IMR-90 (cell line): ENCODE measurements around the gene CCDC102B. TPM values are rescaled to one million over a fixed set of nuclear protein-coding genes. Genes with fewer than 3 reads are reported as not detected.

Experiments used
- ATAC-seq: fragments of 200-7000 bp; cut with Tn5 transposase; 2 replicates; pipeline ENCODE4 v1.9.1; 2020; ENCODE audit warnings: low read depth, mild to moderate bottlenecking, moderate library complexity
- BruUV-seq: library from RNA; stranded (reverse); fragments of 400-500 nt; replicated peaks from 2 replicates; lab custom pipeline; 2021; lab: Mats Ljungman, UMichigan
- CTCF ChIA-PET: fragments of 300-600 bp; formaldehyde crosslinking; extraction: SDS; loops from one replicate; lab custom pipeline; 2021; ENCODE audit warnings: antibody characterized with exemption; lab: Yijun Ruan, JAX
- POLR2A ChIA-PET: fragments of 300-600 bp; sonication (Branson Sonifier 250); formaldehyde crosslinking; loops from one replicate; lab custom pipeline; 2022; ENCODE audit warnings: antibody characterized with exemption; ENCODE audit not compliant: unreplicated experiment; lab: Charles Lee
- DNase-seq: peaks from one replicate; pipeline ENCODE4 v3.0.0; 2013
- H2AFZ ChIP-seq: replicated peaks from 2 replicates; pipeline ENCODE3; 2013; ENCODE audit warnings: low read length, mild to moderate bottlenecking; ENCODE audit not compliant: poor library complexity
- H2AK5ac ChIP-seq: 2 replicates; pipeline ENCODE4 v1.6.1; 2013; ENCODE audit warnings: low read depth, low read length, inconsistent platforms
- H2AK9ac ChIP-seq: replicated peaks from 2 replicates; pipeline ENCODE3; 2013; ENCODE audit warnings: mild to moderate bottlenecking, low read depth, low read length, moderate library complexity; ENCODE audit not compliant: poor library complexity
- H2BK120ac ChIP-seq: 2 replicates; pipeline ENCODE4 v1.6.1; 2013; ENCODE audit warnings: low read depth, low read length, inconsistent platforms
- H2BK15ac ChIP-seq: 3 replicates; pipeline ENCODE4 v1.6.1; 2013; ENCODE audit warnings: low read depth, low read length, inconsistent platforms
- H2BK20ac ChIP-seq: 2 replicates; pipeline ENCODE4 v1.6.1; 2013; ENCODE audit warnings: low read depth, mild to moderate bottlenecking, inconsistent platforms, low read length, moderate library complexity
- H2BK5ac ChIP-seq: 2 replicates; pipeline ENCODE4 v1.6.1; 2013; ENCODE audit warnings: mild to moderate bottlenecking, low read depth, low read length, inconsistent platforms; ENCODE audit not compliant: poor library complexity, severe bottlenecking
- H3K14ac ChIP-seq: replicated peaks from 2 replicates; pipeline ENCODE4 v1.6.1; 2013; ENCODE audit warnings: low read depth, low read length, inconsistent platforms
- H3K18ac ChIP-seq: 2 replicates; pipeline ENCODE4 v1.6.1; 2013; ENCODE audit warnings: low read depth, low read length, control low read depth
- H3K23ac ChIP-seq: 2 replicates; pipeline ENCODE4 v1.6.1; 2013; ENCODE audit warnings: low read depth, low read length, inconsistent platforms
- H3K27ac ChIP-seq: 2 replicates; pipeline ENCODE4 v1.5.1; 2013; ENCODE audit warnings: mild to moderate bottlenecking, control low read depth, low read length; ENCODE audit not compliant: insufficient read depth
- H3K27me3 ChIP-seq: 2 replicates; pipeline ENCODE4 v1.6.1; 2013; ENCODE audit warnings: low read length; ENCODE audit not compliant: control insufficient read depth, insufficient read depth
- H3K36me3 ChIP-seq: 2 replicates; pipeline ENCODE4 v1.6.1; 2013; ENCODE audit warnings: low read length, mixed read lengths; ENCODE audit not compliant: control insufficient read depth, insufficient read depth
- H3K4ac ChIP-seq: 2 replicates; pipeline ENCODE4 v1.6.1; 2013; ENCODE audit warnings: low read depth, low read length, inconsistent platforms
- H3K4me1 ChIP-seq: 2 replicates; pipeline ENCODE4 v1.6.1; 2013; ENCODE audit warnings: low read length, mixed read lengths; ENCODE audit not compliant: control insufficient read depth, insufficient read depth
- H3K4me2 ChIP-seq: 2 replicates; pipeline ENCODE4 v1.6.1; 2013; ENCODE audit warnings: low read depth, mild to moderate bottlenecking, control low read depth, low read length, moderate library complexity
- H3K4me3 ChIP-seq: 2 replicates; pipeline ENCODE4 v1.5.1; 2013; ENCODE audit warnings: low read depth, mild to moderate bottlenecking, control low read depth, low read length, moderate library complexity; ENCODE audit not compliant: insufficient read depth
- H3K56ac ChIP-seq: 2 replicates; pipeline ENCODE4 v1.6.1; 2013; ENCODE audit warnings: low read length, inconsistent platforms; ENCODE audit not compliant: insufficient read depth; ENCODE audit errors: extremely low read depth
- H3K79me1 ChIP-seq, 2 experiments: 2 replicates each; pipeline ENCODE4 v1.6.1; 2013; ENCODE audit warnings: low read length in 2 of 2, inconsistent platforms in 1 of 2, low read depth in 1 of 2
- H3K9ac ChIP-seq: 2 replicates; pipeline ENCODE4 v1.6.1; 2013; ENCODE audit warnings: low read depth, low read length, control low read depth
- H3K9me1 ChIP-seq: 2 replicates; pipeline ENCODE4 v1.6.1; 2013; ENCODE audit warnings: low read length, inconsistent platforms; ENCODE audit not compliant: insufficient read depth
- H3K9me3 ChIP-seq: 2 replicates; pipeline ENCODE4 v1.6.1; 2013; ENCODE audit warnings: low read length; ENCODE audit not compliant: control insufficient read depth, insufficient read depth
- H4K20me1 ChIP-seq: 2 replicates; pipeline ENCODE4 v1.6.1; 2013; ENCODE audit warnings: low read length, inconsistent platforms; ENCODE audit not compliant: insufficient read depth
- H4K5ac ChIP-seq: 2 replicates; pipeline ENCODE4 v1.6.1; 2013; ENCODE audit warnings: mild to moderate bottlenecking, low read depth, low read length, control low read depth
- H4K8ac ChIP-seq, 2 experiments: 2 replicates each; pipeline ENCODE4 v1.6.1; 2013; ENCODE audit warnings: low read depth in 2 of 2, low read length in 2 of 2, control low read depth in 1 of 2, inconsistent platforms in 1 of 2
- H4K91ac ChIP-seq: 2 replicates; pipeline ENCODE4 v1.6.1; 2013; ENCODE audit warnings: low read depth, low read length, inconsistent platforms; ENCODE audit not compliant: insufficient read depth
- MAFK ChIP-seq: IDR thresholded peaks from 2 replicates; pipeline ENCODE4 v1.6.1; 2012; ENCODE audit warnings: low read depth, low read length, improper control_type of control experiment
- RAD21 ChIP-seq: IDR thresholded peaks from 2 replicates; pipeline ENCODE4 v1.6.1; 2012; ENCODE audit warnings: low read length, improper control_type of control experiment
- WGBS, 2 experiments: methylation state at CpG; one replicate each; pipeline versions ENCODE4 v1.1.5 to v1.1.7; 2013; ENCODE audit warnings: missing lambda C conversion rate in 2 of 2; ENCODE audit not compliant: insufficient read length in 1 of 2; ENCODE audit errors: extremely low coverage in 2 of 2; 5-methylcytosine and 5-hydroxymethylcytosine counted together
- dilution Hi-C: fragments of 300-500 bp; cut with HindIII; formaldehyde crosslinking; loops from one replicate; pipeline ENCODE4 v1.14.3; 2018; ENCODE audit warnings: low sequenced_read_pairs; ENCODE audit not compliant: unreplicated experiment
- in situ Hi-C: fragments of 300-500 bp; cut with MboI; formaldehyde crosslinking; loops from 3 replicates; pipeline ENCODE4 v1.14.3; 2019; ENCODE audit warnings: low sequenced_read_pairs, inconsistent platforms, mixed read lengths
- intact Hi-C: fragments of 100-400 bp; cut with micrococcal nuclease; formaldehyde crosslinking; loops from 2 replicates; pipeline ENCODE4 v1.10.0; 2022
- polyA plus RNA-seq, 3 experiments: library from polyadenylated mRNA; depleted of rRNA; stranded (reverse); fragments of >200 nt; gene quantifications; 2 replicates each; pipeline ENCODE4 v1.2.3, GENCODE V29; 2012; ENCODE audit warnings: low replicate concordance in 1 of 3
- total RNA-seq: library from RNA; depleted of rRNA; stranded (reverse); fragments of >200 nt; gene quantifications from 2 replicates; pipeline ENCODE4 v1.2.3, GENCODE V29; 2012

The CCDC102B gene
- total and polyA plus RNA-seq, 2 of the 4 experiments (the other 2 are of a cell fraction): 0.54 to 1.4 TPM

- Histone ChIP-seq H4K20me1 (no peaks in the 10 kb centered on the region), H4K91ac (no peak overlapping the region), H3K79me1 (no peaks in the 10 kb centered on the region), H3K4me2 (no peak overlapping the region), H3K56ac (no peak overlapping the region), H2AK9ac (no peak overlapping the region), H3K4me3 (no peak overlapping the region), H3K27me3 (no peaks in the 10 kb centered on the region), H3K9me1 (no peaks in the 10 kb centered on the region), H3K9ac (no peak overlapping the region), H2BK20ac (no peak overlapping the region), H4K8ac (no peak overlapping the region), H2AFZ (no peak overlapping the region), H2BK120ac (no peak overlapping the region), H3K4me1 (no peaks in the 10 kb centered on the region), H3K27ac (no peak overlapping the region), H3K14ac (no peak overlapping the region), H4K5ac (no peak overlapping the region), H3K36me3 (no peaks in the 10 kb centered on the region), H3K9me3 (no peaks in the 10 kb centered on the region), H3K23ac (no peak overlapping the region), H2BK15ac (no peak overlapping the region), H3K4ac (no peak overlapping the region), H2AK5ac (no peak overlapping the region), H2BK5ac (no peak overlapping the region), H3K18ac (no peak overlapping the region)
- dilution Hi-C loops (no loop called here), in situ Hi-C loops (no loop called here), intact Hi-C loops (no loop called here)
- peak; percentile 84 for TF ChIP-seq MAFK
- TF ChIP-seq RAD21: no peak
- no peak for ATAC-seq
- ChIA-PET CTCF (interaction anchor here (1.2 kb wide), 1 partner anchor 189 kb away, joined by 5 read pairs; no protein-coding TSS in a partner anchor), POLR2A (no interaction called here)
- no peak for DNase-seq
- no TSS peak for BruUV-seq
- WGBS, 2 experiments: no CpG with 5 or more reads among the region's 1 CpG
These were observed 284.6 kb downstream of the CCDC102B start for GRCh38 chr18:69082499-69082898.
